T-helper 1 cell treated with Interleukin-12 subunit alpha and Interleukin-12 subunit beta and Interleukin-4 antibody, amounts not matched to agents 30 ng/mL and 1 ng/mL, for 36 hours (primary cell): ENCODE measurements around the gene ZNF263. TPM values are rescaled to one million over a fixed set of nuclear protein-coding genes. Genes with fewer than 3 reads are reported as not detected.

Source experiments
- intact Hi-C: fragments of 100-400 bp; cut with micrococcal nuclease; formaldehyde crosslinking; loops from one replicate; pipeline ENCODE4 v1.15.1; 2024
- total RNA-seq: library from RNA; stranded (reverse); gene quantifications from 2 replicates; pipeline ENCODE4 v1.2.3, GENCODE V29; 2022

The ZNF263 gene
- total RNA-seq, 1 donor from 2014 or later: 23.1 TPM

DNA sequence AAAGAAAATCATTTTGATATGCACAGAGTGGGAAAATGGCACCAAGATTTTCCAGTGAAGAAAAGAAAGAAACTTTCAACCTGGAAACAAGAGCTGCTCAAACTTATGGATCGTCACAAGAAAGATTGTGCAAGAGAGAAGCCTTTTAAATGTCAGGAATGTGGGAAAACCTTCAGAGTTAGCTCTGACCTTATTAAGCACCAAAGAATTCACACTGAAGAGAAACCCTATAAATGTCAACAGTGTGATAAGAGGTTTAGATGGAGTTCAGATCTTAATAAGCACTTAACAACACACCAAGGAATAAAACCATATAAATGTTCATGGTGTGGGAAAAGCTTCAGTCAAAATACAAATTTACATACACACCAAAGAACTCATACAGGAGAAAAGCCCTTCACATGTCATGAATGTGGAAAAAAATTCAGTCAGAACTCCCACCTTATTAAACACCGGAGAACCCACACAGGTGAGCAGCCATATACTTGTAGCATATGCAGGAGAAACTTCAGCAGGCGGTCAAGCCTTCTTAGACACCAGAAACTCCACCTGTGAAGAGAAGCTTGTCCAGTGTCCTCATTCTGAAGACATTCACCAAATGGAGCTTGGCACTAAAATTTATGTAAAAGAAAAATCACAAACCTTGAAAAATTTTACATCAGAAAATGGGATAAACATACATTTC lies 34.2 kb downstream of the ZNF263 start:
- intact Hi-C loops: no loop called here

- intact Hi-C loops: no loop called here
These were observed 38.5 kb downstream of the ZNF263 start for GRCh38 chr16:3321816-3322215.

DNA sequence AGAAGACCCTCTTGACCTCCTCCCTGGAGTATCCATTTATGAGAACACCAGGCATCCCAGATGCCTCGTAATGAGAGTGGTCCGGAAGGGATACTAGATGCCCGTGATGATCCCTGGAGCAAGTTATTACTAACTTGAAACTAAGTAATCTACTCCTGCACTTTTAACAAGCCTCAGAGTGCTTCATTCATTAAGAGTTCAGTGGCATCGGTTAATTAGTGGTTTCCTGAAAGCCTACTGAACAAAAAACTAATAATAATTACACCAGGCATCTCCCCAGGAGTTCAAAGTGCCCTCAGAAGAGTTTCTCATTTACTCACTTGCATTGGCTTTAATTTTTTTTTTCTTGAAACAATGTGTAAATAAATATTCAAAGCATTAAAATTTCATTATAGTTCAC lies 44.2 kb downstream of the ZNF263 start:
- intact Hi-C loops: no loop called here

DNA sequence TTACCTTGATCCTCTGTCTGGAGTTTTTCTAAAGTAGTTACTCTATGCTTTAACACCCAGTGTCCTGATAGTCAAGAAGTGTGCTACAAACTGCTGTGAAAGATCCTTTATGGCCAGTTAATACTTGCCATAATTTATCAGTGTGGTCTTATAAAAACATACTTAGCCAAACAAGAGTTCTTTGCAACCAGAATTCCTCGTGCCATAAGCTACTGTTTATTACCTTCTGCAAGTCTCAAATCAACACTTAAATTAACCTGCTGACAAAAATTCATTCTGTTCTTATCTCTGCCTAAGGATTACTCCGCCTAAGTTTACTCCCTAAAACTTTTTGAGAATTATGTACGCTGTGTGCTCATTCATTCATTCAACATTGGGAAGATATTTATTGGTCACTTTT lies 44.8 kb downstream of the ZNF263 start:
- intact Hi-C loops: no loop called here

- intact Hi-C loops: no loop called here
These were observed 45.4 kb downstream of the ZNF263 start for GRCh38 chr16:3328643-3329042.

Other genes starting within 250 kb of the ZNF263 start
- gene BICDL2, start 246.5 kb upstream of the ZNF263 start, total RNA-seq: 0.51 and 0.61 TPM in 2 replicates
- gene MMP25, start 236.9 kb upstream of the ZNF263 start, total RNA-seq: 93.6 and 93.9 TPM in 2 replicates
- gene IL32, start 217.9 kb upstream of the ZNF263 start, total RNA-seq: 4,509 and 4,510 TPM in 2 replicates
- gene ZSCAN10, start 184.2 kb upstream of the ZNF263 start, total RNA-seq: 0.12 and 0.24 TPM in 2 replicates
- 0.15 TPM in 1 of 2 replicates, not detected in the other for gene ZNF205, start 170.9 kb upstream of the ZNF263 start, total RNA-seq
- 11.3 and 13.3 TPM in 2 replicates for gene ZNF213, start 148.5 kb upstream of the ZNF263 start, total RNA-seq
- gene OR1F1, start 95.3 kb upstream of the ZNF263 start, total RNA-seq: not detected in 2 replicates
- gene ZNF200, start 48.3 kb upstream of the ZNF263 start, total RNA-seq: 19.6 and 20.1 TPM in 2 replicates
- 0.32 TPM in 1 of 2 replicates, not detected in the other for gene MEFV, start 26.9 kb upstream of the ZNF263 start, total RNA-seq
- gene TIGD7, start 21.9 kb downstream of the ZNF263 start, total RNA-seq: 2.6 and 4.0 TPM in 2 replicates
- 43.8 and 47.2 TPM in 2 replicates for gene ZNF75A, start 22.0 kb downstream of the ZNF263 start, total RNA-seq
- gene OR2C1, start 72.4 kb downstream of the ZNF263 start, total RNA-seq: not detected in 2 replicates
- 18.8 and 22.1 TPM in 2 replicates for gene ZSCAN32, start 117.5 kb downstream of the ZNF263 start, total RNA-seq
- gene ZNF174, start 117.7 kb downstream of the ZNF263 start, total RNA-seq: 11.3 and 12.6 TPM in 2 replicates
- 2.8 and 3.0 TPM in 2 replicates for gene ZNF597, start 160.0 kb downstream of the ZNF263 start, total RNA-seq
- gene NAA60, start 160.2 kb downstream of the ZNF263 start, total RNA-seq: 53.3 and 53.7 TPM in 2 replicates
- not detected in 2 replicates for gene C16orf90, start 212.0 kb downstream of the ZNF263 start, total RNA-seq
- gene CLUAP1, start 217.5 kb downstream of the ZNF263 start, total RNA-seq: 27.4 and 28.1 TPM in 2 replicates